Activated T-helper 17 cell treated with anti-CD3 and anti-CD28 coated beads, Interleukin-2, amount 50 U/mL, for 72 hours (primary cell): Measurements from ENCODE around the gene ACTL6B. TPM values are rescaled to one million over a fixed set of nuclear protein-coding genes. Genes with fewer than 3 reads are reported as not detected.
A peak's percentile ranks its signal among the peaks of the same experiment; 100 is the strongest.

Experiments
- ATAC-seq: fragments of 150-1000 bp; cut with Tn5 transposase; replicated peaks from 2 replicates; pipeline ENCODE4 v1.10.0; 2021; ENCODE audit warnings: mild to moderate bottlenecking, moderate library complexity
- H3K27ac Mint-ChIP-seq: one replicate; pipeline ENCODE4 v1.8.0; 2022; ENCODE audit warnings: mixed read lengths
- H3K27me3 Mint-ChIP-seq: one replicate; pipeline ENCODE4 v1.8.0; 2022; ENCODE audit warnings: mixed read lengths
- H3K36me3 Mint-ChIP-seq: one replicate; pipeline ENCODE4 v1.8.0; 2022; ENCODE audit warnings: low read depth, mild to moderate bottlenecking, mixed read lengths
- H3K4me1 Mint-ChIP-seq: one replicate; pipeline ENCODE4 v1.8.0; 2022; ENCODE audit warnings: mixed read lengths
- H3K4me3 Mint-ChIP-seq: one replicate; pipeline ENCODE4 v1.8.0; 2022; ENCODE audit warnings: mild to moderate bottlenecking, mixed read lengths
- H3K9me3 Mint-ChIP-seq: one replicate; pipeline ENCODE4 v1.8.0; 2022; ENCODE audit warnings: mixed read lengths
- total RNA-seq, 2 donors: library from RNA; stranded (reverse); gene quantifications; one replicate each; pipeline ENCODE4 v1.2.3, GENCODE V29; 2022

ACTL6B gene
- total RNA-seq, 2 donors from 2014 or later: not detected

DNA sequence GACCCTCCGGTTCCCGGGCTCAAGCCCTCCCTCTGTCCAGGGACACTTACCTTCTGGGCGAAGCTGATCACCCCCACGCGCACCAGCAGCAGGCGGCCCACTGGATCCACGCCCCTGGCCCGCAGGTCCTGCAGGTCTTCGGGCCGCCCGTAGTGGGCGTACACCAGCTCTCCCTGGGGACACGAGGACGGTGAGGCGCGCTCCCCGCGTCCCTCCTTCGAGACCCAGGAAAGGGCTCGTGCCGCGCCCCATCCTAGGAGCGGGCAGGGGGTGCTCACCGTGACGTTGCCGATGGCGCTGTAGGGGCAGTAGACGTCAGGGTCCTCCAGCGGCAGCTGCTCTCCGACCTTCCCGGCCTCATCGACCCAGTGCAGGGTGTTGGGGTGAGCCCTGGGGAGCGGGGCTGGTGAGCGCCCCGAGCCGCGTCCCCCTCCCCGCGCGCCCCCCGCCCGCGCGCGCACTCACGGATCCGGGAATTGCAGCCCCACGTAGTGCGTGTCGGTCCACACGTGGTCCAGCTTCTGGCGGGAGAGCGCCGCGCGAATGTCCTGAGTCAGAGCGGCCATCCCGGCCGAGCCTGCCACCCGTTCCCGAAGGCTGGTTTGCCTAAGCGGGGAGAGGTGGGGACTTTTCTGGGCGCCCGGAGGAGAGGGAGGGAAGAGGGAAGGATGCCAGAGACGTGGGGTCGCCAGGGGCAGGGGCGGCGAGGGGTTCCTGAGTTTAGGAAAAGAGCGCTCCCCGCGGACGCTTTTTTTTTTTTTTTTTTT lies 23.1 kb downstream of the ACTL6B start:
- ATAC-seq: peak; percentile 78
- no peaks in the 10 kb centered on the region for H3K27me3 Mint-ChIP-seq
- H3K4me1 Mint-ChIP-seq: peaks cover 11% of the 10 kb centered on the region
- peak overlapping the region; percentile 86 for H3K4me3 Mint-ChIP-seq
- H3K27ac Mint-ChIP-seq: peak overlapping the region; percentile 92
- H3K9me3 Mint-ChIP-seq: no peaks in the 10 kb centered on the region
- peaks cover 43% of the 10 kb centered on the region for H3K36me3 Mint-ChIP-seq

- H3K4me3 Mint-ChIP-seq: no peak overlapping the region
- peaks cover 19% of the 10 kb centered on the region for H3K4me1 Mint-ChIP-seq
- H3K27ac Mint-ChIP-seq: peak overlapping the region; percentile 84
Observed at GRCh38 chr7:100630066-100630465, 26.2 kb downstream of the ACTL6B start.

DNA sequence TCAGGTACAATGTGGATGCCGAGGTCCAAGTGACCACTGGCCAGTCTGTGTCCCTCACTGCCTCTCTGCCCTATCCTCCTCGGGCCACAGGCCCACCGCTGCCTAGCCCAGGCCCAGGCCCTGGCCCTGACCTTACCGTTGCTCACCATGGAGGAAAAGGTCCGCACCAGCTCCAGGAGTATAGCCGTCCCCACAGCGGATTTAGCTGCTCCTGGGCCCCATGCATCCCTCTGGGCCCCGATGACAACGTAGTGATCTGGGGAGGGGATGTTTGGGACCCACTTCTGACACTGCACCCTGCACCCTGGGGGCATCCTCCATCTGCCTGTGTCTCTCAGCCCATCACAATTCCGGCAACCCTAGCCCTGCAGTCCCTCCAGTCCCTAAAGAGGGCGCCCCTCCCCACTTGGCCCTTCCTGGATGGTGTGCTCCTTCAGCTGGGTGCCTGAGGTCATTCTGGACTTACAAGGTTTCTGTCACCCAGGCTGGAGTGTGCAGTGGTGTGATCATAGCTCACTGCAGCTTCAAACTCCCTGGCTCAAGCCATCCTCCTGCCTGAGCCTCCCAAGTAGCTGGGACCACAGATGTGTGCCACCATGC lies 27.0 kb downstream of the ACTL6B start:
- ATAC-seq: no peak
- peaks cover 36% of the 10 kb centered on the region for H3K36me3 Mint-ChIP-seq
- no peaks in the 10 kb centered on the region for H3K27me3 Mint-ChIP-seq
- H3K9me3 Mint-ChIP-seq: no peaks in the 10 kb centered on the region
- H3K4me1 Mint-ChIP-seq: peaks cover 13% of the 10 kb centered on the region
- H3K4me3 Mint-ChIP-seq: no peak overlapping the region
- H3K27ac Mint-ChIP-seq: no peak overlapping the region

More at GRCh38 chr7:100630066-100630465, 26.2 kb downstream of the ACTL6B start:
- ATAC-seq: no peak
- Mint-ChIP-seq H3K9me3 (no peaks in the 10 kb centered on the region), H3K36me3 (peaks cover 37% of the 10 kb centered on the region), H3K27me3 (no peaks in the 10 kb centered on the region)

- no peak for ATAC-seq
- H3K4me3 Mint-ChIP-seq: peak overlapping the region; percentile 64
- no peak overlapping the region for H3K27ac Mint-ChIP-seq
- H3K9me3 Mint-ChIP-seq: no peaks in the 10 kb centered on the region
- H3K36me3 Mint-ChIP-seq: peaks cover 21% of the 10 kb centered on the region
- no peaks in the 10 kb centered on the region for H3K27me3 Mint-ChIP-seq
- H3K4me1 Mint-ChIP-seq: peaks cover 13% of the 10 kb centered on the region
Observed at GRCh38 chr7:100627238-100627549, 29.1 kb downstream of the ACTL6B start.

- Mint-ChIP-seq H3K4me1 (peaks cover 13% of the 10 kb centered on the region), H3K9me3 (no peaks in the 10 kb centered on the region), H3K4me3 (peak overlapping the region; percentile 64), H3K27ac (peak overlapping the region; percentile 46), H3K36me3 (peaks cover 26% of the 10 kb centered on the region), H3K27me3 (no peaks in the 10 kb centered on the region)
- ATAC-seq: peak; percentile 99
Observed at GRCh38 chr7:100626530-100627237, 29.6 kb downstream of the ACTL6B start.

DNA sequence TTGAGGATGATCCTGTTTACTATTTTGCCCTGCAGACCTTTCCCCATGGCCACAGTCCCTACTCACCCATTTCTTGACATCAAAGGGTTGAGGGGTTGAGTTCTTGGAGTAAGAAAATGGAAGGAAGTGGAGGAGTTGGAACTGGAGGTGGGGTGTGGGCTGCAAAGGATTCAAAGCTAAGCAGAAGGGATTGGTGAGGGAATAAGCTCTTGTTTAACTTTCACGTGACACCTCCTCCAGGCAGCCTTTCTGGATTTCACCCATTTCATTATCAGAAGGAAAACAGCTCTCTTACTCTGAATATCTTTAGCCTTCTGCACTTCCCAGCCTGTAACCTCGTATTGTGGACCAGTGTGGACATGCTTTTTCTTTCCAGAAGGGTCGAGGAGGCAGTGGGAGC lies 30.2 kb downstream of the ACTL6B start:
- peak overlapping the region; percentile 46 for H3K27ac Mint-ChIP-seq
- peaks cover 33% of the 10 kb centered on the region for H3K36me3 Mint-ChIP-seq
- H3K4me1 Mint-ChIP-seq: peaks cover 13% of the 10 kb centered on the region

GRCh38 chr7:100623951-100624824 lies 32.1 kb downstream of the ACTL6B start:
- no peak overlapping the region for H3K27ac Mint-ChIP-seq
- no peak for ATAC-seq
- H3K4me1 Mint-ChIP-seq: peaks cover 8% of the 10 kb centered on the region

More for the DNA sequence above, 30.2 kb downstream of the ACTL6B start:
- ATAC-seq: no peak
- Mint-ChIP-seq H3K9me3 (no peaks in the 10 kb centered on the region), H3K27me3 (no peaks in the 10 kb centered on the region), H3K4me3 (peak overlapping the region; percentile 64)

GRCh38 chr7:100621554-100621953 lies 34.7 kb downstream of the ACTL6B start:
- Mint-ChIP-seq H3K4me1 (peaks cover 8% of the 10 kb centered on the region), H3K27ac (no peak overlapping the region), H3K9me3 (no peaks in the 10 kb centered on the region), H3K36me3 (peaks cover 14% of the 10 kb centered on the region), H3K27me3 (no peaks in the 10 kb centered on the region), H3K4me3 (no peak overlapping the region)
- no peak for ATAC-seq

More at GRCh38 chr7:100623951-100624824, 32.1 kb downstream of the ACTL6B start:
- no peaks in the 10 kb centered on the region for H3K27me3 Mint-ChIP-seq
- no peaks in the 10 kb centered on the region for H3K9me3 Mint-ChIP-seq
- peaks cover 21% of the 10 kb centered on the region for H3K36me3 Mint-ChIP-seq
- H3K4me3 Mint-ChIP-seq: no peak overlapping the region

GRCh38 chr7:100620804-100621203 lies 35.4 kb downstream of the ACTL6B start:
- Mint-ChIP-seq H3K36me3 (peaks cover 14% of the 10 kb centered on the region), H3K27me3 (no peaks in the 10 kb centered on the region), H3K4me1 (peaks cover 6% of the 10 kb centered on the region), H3K4me3 (no peak overlapping the region), H3K27ac (no peak overlapping the region), H3K9me3 (no peaks in the 10 kb centered on the region)
- no peak for ATAC-seq

GRCh38 chr7:100620239-100620638 lies 36.0 kb downstream of the ACTL6B start:
- Mint-ChIP-seq H3K27ac (no peak overlapping the region), H3K9me3 (no peaks in the 10 kb centered on the region), H3K4me3 (no peak overlapping the region), H3K27me3 (no peaks in the 10 kb centered on the region), H3K36me3 (peaks cover 14% of the 10 kb centered on the region), H3K4me1 (peaks cover under 1% of the 10 kb centered on the region)
- ATAC-seq: no peak

DNA sequence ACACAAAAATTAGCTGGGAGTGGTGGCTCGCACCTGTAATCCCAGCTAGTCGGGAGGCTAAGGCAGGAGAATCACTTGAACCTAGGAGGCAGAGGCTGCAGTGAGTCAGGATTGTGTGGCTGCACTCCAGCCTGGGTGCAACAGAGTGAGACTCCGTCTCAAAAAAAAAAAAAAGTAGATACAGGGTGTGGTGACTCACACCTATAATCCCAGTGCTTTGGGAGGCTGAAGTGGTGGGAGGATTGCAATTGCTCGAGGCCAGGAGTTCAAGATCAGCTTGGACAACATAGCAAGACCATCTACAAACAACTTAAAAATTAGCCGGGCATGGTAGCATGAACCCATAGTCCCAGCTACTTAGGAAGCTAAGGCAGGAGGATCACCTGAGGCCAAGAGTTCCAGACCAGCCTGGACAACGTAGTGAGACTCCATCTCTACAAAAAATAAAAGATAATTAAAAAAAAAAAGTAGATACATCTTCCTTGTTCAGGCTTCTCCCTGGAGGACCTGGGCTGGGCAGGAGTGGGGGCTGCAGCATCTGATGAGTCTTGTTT lies 41.9 kb downstream of the ACTL6B start:
- peaks cover 6% of the 10 kb centered on the region for H3K4me1 Mint-ChIP-seq
- peak overlapping the region; percentile 10 for H3K27ac Mint-ChIP-seq
- H3K9me3 Mint-ChIP-seq: no peaks in the 10 kb centered on the region
- no peaks in the 10 kb centered on the region for H3K27me3 Mint-ChIP-seq
- peak overlapping the region; percentile 92 for H3K4me3 Mint-ChIP-seq
- peaks cover 6% of the 10 kb centered on the region for H3K36me3 Mint-ChIP-seq
- no peak for ATAC-seq

GRCh38 chr7:100613412-100614175 lies 42.7 kb downstream of the ACTL6B start:
- H3K9me3 Mint-ChIP-seq: no peaks in the 10 kb centered on the region
- peaks cover 6% of the 10 kb centered on the region for H3K4me1 Mint-ChIP-seq
- peak overlapping the region; percentile 92 for H3K4me3 Mint-ChIP-seq
- H3K27ac Mint-ChIP-seq: peak overlapping the region; percentile 10
- H3K27me3 Mint-ChIP-seq: no peaks in the 10 kb centered on the region
- peaks cover 6% of the 10 kb centered on the region for H3K36me3 Mint-ChIP-seq
- no peak for ATAC-seq

- Mint-ChIP-seq H3K4me3 (peak overlapping the region; percentile 92), H3K9me3 (no peaks in the 10 kb centered on the region), H3K36me3 (peaks cover 6% of the 10 kb centered on the region), H3K4me1 (peaks cover 6% of the 10 kb centered on the region), H3K27ac (peak overlapping the region; percentile 95), H3K27me3 (no peaks in the 10 kb centered on the region)
- ATAC-seq: peak; percentile 1
Observed at GRCh38 chr7:100612730-100613390, 43.4 kb downstream of the ACTL6B start.
